ENCODE measurements around the gene OSTF1.
A peak's percentile ranks its signal among the peaks of the same experiment; 100 is the strongest.

The OSTF1 gene

DNA sequence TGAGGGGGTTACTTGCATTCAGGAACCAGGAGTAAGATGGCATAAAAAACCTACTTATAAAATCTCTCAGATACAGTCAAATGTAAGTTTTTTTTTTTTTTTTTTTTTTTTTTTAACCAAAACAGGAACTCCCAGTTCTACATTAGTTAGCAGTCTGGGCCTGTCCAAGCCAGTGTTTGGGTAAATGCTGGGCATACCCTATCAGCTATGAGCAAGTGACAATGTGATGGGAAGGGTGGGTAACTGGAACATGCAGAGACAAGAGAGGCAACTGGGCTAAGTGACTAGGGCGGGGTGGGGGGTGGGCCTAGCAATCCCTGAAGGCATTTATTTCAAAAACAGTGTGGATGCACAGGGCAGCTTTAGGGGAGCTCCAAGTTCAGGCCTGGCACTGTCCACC, 2.7 kb upstream of the OSTF1 start:
- DNase-seq (ENCODE audit: low spot score) = no peak

GRCh38 chr9:75086541-75087288, 1.6 kb upstream of the OSTF1 start:
- DNase-seq (ENCODE audit: low spot score) = no peak

DNA sequence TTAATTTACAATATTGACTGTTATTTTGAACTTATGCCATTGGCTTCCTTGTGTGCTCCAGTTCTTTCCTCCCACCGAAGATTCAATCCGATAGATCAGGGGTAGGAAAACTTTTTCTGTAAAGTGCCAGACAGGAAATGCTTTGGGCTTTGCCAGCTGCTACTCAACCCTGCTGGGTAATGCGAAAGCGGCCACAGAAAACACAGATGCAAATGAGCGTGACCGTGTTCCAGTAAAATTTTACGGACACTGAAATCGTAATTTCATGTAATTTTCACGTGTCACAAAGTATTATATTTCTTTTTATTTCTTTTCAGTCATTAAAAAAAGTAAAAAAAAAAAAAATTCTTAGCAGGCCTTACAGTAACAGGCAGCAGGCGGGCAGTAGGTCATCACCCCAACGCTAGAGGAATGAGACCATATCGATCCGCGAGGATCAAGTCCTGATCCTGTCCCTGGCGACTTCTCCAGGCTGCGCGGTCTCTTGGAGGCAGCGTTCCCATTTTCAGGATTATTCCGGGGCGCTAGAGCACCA, 958 bp upstream of the OSTF1 start:
- peak; percentile 72 for DNase-seq (ENCODE audit: low spot score)

DNA sequence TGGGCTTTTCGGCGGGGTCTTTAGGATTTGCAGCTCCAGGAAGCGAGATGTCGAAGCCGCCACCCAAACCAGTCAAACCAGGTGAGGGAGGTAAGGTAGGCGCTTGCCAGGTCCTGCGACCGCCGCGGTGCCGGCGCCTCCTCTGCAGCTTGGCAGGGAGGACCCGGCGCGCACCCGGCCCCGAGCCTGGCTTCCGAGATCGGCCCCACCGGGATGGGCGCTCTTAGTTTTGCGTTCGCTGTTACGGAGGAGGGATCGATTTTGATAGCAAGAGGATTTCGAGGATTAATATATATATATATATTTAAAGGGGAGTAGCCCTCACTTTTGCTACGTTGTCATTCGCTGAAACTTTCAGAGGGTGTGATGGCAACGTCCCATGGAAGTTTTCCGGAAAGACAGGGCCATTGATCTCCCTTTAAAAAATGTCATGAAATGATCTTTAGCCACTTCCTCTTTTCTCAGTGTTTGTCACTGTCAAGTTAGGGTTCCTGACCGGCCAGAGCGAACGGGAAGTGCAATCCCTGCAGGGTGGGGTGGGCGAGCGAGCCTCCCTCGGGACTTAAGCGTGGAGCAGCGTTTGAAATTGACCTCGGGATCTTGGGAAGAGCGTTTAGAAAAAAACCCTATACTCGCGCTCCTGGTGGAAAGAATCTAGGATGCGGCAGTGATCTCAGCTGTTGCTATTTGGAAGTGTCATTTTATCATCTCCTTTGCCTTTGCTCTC, 495 bp downstream of the OSTF1 start:
- DNase-seq (ENCODE audit: low spot score) = peak; percentile 66

DNA sequence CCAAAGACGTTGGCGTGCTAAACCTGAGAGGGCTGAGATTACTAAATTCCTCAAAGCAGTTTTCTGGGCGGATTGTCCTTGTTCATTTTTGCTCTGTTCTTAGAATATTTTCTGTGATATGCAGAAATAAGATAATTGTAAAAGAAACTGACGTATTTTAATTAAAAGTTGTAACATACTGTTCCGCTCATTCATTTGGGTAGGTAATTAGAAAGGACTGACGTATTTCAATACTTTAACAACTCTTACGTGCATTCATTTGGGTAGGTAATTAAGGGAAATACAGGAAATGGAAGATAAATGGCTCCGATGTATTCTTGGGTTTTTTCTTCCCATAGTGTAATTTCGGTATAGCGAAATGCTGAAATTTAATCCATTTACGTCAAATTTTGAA, 1.1 kb downstream of the OSTF1 start:
- no peak for DNase-seq (ENCODE audit: low spot score)

GRCh38 chr9:75090579-75090978, 2.3 kb downstream of the OSTF1 start:
- DNase-seq (ENCODE audit: low spot score) = no peak

- no peak for DNase-seq (ENCODE audit: low spot score)
Measured at GRCh38 chr9:75092766-75093165, 4.5 kb downstream of the OSTF1 start.

- DNase-seq (ENCODE audit: low spot score) = no peak
Measured at GRCh38 chr9:75096796-75097195, 8.5 kb downstream of the OSTF1 start.

DNA sequence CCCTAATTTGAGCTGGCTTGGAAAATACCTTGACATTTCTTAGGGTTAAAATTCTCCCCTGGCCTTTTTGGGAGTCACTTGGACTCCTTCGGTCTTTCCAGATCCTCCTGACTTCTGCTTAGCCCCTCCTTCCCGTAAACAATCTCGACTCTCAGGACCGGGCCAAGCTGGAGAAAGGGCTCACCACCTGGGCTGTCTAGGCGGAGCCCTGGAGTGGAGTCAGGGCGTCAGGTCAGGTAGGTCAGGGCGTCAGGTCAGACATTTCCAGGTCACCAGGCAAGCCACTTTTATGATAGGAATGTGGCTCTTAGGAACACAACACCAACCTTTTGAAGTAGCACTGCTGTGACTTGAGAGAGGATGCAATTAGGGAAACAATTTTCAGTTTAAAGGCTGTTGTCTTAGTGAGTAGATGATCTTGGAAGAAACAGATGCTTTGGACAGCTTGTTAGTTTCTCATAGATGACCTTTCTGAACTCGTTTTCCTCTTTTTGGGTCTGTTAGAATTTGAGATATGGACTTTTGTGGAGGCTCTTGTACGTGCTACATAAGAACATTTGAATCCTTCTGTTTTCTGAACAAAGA, 12.8 kb downstream of the OSTF1 start:
- no peak for DNase-seq (ENCODE audit: low spot score)

DNA sequence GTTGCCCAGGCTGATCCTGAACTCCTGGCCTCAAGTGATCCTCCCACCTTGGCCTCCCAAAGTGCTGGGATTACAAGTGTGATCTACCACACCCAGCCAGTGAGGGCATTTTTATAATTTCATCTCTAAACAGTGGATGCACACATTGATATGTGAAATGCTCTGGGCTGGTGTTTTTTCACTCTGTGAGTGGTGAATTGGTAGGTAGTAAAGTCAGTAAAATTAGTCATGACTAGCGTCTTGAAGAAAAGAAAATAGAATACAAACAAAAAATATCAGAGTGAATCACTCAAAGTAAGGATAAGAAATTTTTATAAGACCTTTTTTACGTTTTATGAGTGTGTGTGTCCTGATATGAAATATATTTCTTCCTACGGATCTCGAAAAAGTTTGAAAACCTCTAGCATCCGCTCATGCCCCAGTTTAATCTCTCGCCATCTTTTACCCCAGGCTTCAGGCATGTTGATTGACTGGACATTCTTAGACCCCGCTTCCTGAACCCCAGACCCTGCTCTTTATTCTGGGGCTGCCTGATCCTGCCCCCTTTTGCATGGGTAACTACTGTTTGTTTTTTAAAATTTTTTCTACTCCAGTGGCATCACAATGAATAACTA, 14.0 kb downstream of the OSTF1 start:
- no peak for DNase-seq (ENCODE audit: low spot score)

GRCh38 chr9:75104607-75105006, 16.3 kb downstream of the OSTF1 start:
- no peak for DNase-seq (ENCODE audit: low spot score)

GRCh38 chr9:75105019-75105540, 16.8 kb downstream of the OSTF1 start:
- no peak for DNase-seq (ENCODE audit: low spot score)

DNA sequence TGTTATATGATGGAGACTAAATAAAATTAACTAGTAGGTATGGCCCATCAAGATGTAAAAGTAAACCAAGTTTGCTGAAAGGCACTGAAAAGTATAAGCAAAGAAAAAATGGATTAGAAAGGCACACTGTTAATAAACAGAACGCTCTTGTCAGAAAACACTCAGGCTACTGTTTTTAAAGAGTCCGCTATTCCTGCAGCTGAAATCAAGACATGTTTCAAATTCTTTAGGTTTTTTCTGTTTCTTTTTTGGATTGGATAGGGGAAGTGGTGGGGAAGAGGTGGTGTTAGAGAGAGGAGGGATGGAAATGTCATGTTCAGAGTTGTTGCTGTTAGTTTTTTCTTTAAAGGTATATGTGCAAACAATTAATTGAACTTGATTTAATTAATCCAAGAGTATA, 17.5 kb downstream of the OSTF1 start:
- no peak for DNase-seq (ENCODE audit: low spot score)

DNA sequence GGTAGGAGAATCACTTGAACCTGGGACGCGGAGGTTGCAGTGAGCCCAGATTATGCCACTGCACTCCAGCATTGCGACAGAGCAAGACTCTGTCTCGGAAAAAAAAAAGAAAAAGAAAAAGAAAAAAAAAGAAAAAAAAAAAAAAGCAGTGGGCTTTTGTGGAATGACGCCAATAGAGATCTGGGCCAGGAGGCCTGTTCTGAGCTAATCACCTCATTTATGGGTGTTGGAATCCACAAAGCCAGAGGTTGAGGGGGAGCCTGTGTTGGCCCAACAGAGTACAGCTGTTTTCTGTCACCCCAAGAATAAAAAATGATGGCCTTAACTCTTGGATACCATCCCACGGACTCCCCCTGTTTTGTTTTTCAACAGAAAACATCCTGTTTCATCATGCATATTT, 18.5 kb downstream of the OSTF1 start:
- no peak for DNase-seq (ENCODE audit: low spot score)

- no peak for DNase-seq (ENCODE audit: low spot score)
Measured at GRCh38 chr9:75108571-75108970, 20.3 kb downstream of the OSTF1 start.

GRCh38 chr9:75109210-75109839, 21.0 kb downstream of the OSTF1 start:
- no peak for DNase-seq (ENCODE audit: low spot score)

- DNase-seq (ENCODE audit: low spot score) = peak; percentile 39
Measured at GRCh38 chr9:75111019-75111622, 22.8 kb downstream of the OSTF1 start.

DNA sequence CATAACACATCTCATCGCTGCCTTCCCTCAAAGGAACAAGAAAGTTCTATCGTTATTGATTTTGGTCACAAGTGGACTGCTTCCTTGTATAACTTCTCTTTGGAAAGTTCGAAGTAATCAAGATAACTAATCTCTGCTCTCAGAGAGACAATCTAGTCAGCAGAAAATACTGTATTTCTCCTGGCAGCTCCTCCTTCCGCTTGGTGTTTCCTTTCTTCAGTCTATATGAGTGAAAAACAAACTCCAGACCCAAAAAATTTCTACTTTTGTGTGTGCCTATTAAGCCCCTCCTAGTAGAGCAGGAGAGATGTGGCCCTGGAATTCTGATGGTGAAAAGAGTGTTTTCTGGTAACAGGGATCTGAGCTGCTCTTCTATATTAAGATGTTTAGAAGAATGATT, 24.5 kb downstream of the OSTF1 start:
- no peak for DNase-seq (ENCODE audit: low spot score)

DNA sequence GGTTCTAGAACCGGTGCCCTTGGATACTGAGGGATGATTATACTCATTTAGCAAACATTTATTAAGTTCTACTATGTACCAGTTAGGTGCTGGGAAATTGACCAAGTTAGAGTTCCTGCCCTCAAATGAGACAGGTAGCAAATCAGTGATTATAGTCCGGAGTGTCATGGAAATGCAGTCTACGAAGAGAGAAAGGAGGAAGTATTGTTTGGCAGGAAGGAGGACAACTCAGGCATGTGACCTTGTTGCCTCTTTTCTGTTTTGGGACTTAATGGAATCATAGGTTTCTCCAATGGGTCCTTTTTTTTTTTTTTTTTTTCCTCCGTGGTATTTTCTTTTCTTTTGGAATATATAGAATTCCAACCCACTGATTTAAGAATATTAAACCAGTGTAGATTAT, 28.0 kb downstream of the OSTF1 start:
- DNase-seq (ENCODE audit: low spot score) = no peak

DNA sequence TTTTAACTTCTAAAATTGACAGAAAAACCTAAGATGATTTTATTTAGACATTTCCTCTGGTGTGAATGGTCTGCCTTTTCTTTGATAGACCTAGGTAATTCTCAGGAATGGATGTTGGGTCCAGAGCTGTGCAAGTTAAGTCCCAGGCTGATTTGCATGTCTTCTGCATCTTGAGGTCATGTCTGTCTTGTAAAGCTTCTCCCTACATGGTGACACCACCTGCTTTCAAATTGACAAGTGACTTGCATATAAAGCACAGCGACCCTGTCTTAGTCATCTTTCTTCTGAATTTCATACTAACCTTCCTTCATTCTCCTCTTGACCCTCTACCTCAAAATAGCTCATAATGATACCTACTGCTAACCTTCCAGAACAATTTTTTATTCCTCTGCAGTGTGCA, 29.2 kb downstream of the OSTF1 start:
- no peak for DNase-seq (ENCODE audit: low spot score)

DNA sequence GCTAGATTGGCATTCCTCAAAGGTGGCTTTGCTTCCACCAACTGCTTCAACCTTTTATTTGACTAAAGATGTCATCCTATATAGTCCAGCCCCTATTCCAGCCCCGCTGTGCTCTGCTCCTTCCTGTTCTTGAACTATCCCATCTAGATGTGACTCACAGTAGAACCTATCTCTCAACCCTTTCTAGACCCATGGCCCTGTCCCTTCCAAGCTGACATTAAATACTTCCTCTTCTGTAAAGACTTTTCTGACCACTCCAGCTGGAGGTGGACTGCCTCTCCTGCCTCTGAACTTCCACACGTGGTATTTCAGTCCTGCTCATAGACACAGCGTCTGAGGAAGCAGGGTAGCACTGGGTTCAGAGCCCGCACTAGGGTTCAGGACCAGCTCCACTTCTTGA, 32.4 kb downstream of the OSTF1 start:
- no peak for DNase-seq (ENCODE audit: low spot score)

All from kidney tubule cell (primary cell).